Astrocyte (in vitro differentiated cells and primary cell): ENCODE measurements around the gene EPHB1. TPM values are rescaled to one million over a fixed set of nuclear protein-coding genes. Genes with fewer than 3 reads are reported as not detected.

ENCODE experiments used
- DNase-seq: peaks from one replicate; pipeline ENCODE4 v3.0.0-alpha.2; 2010; ENCODE audit warnings: low read depth
- FAIRE-seq: peaks from 2 replicates; lab custom pipeline; 2011; peaks lifted over from hg19 to GRCh38; lab: Jason Lieb, UNC
- H2AFZ ChIP-seq: 2 replicates; pipeline ENCODE4 v1.6.0; 2012; ENCODE audit warnings: low read depth, low read length, inconsistent platforms
- H3K27ac ChIP-seq: 2 replicates; pipeline ENCODE4 v1.5.1; 2011; ENCODE audit warnings: low read depth, low read length, inconsistent platforms
- H3K27me3 ChIP-seq: 2 replicates; pipeline ENCODE4 v1.6.0; 2011; ENCODE audit warnings: low read length, inconsistent platforms; ENCODE audit not compliant: insufficient read depth
- H3K36me3 ChIP-seq: 2 replicates; pipeline ENCODE4 v1.5.1; 2011; ENCODE audit warnings: low read length, inconsistent platforms; ENCODE audit not compliant: insufficient read depth
- H3K4me1 ChIP-seq: 2 replicates; pipeline ENCODE4 v1.5.1; 2011; ENCODE audit warnings: low read length, inconsistent platforms; ENCODE audit not compliant: insufficient read depth
- H3K4me2 ChIP-seq: 2 replicates; pipeline ENCODE4 v1.6.0; 2012; ENCODE audit warnings: low read length, inconsistent platforms
- H3K4me3 ChIP-seq: 2 replicates; pipeline ENCODE4 v1.5.1; 2011; ENCODE audit warnings: low read depth, mild to moderate bottlenecking, low read length, inconsistent platforms; ENCODE audit not compliant: insufficient read depth
- H3K79me2 ChIP-seq: 2 replicates; pipeline ENCODE4 v1.6.0; 2012; ENCODE audit warnings: mild to moderate bottlenecking, low read length, inconsistent platforms; ENCODE audit not compliant: insufficient read depth
- H3K9ac ChIP-seq: 2 replicates; pipeline ENCODE4 v1.6.0; 2012; ENCODE audit warnings: mild to moderate bottlenecking, low read length, inconsistent platforms
- H3K9me3 ChIP-seq: 2 replicates; pipeline ENCODE4 v1.5.1; 2012; ENCODE audit warnings: low read depth, mild to moderate bottlenecking, low read length, inconsistent platforms; ENCODE audit not compliant: insufficient read depth
- H4K20me1 ChIP-seq: 2 replicates; pipeline ENCODE4 v1.6.0; 2012; ENCODE audit warnings: low read length, inconsistent platforms; ENCODE audit not compliant: insufficient read depth
- H3K27ac Mint-ChIP-seq: one replicate; pipeline ENCODE4 v1.8.0; 2021; ENCODE audit warnings: mild to moderate bottlenecking, mixed read lengths; ENCODE audit not compliant: unreplicated experiment
- H3K27me3 Mint-ChIP-seq: one replicate; pipeline ENCODE4 v1.8.0; 2021; ENCODE audit warnings: low read depth, mixed read lengths; ENCODE audit not compliant: unreplicated experiment
- H3K36me3 Mint-ChIP-seq: one replicate; pipeline ENCODE4 v1.8.0; 2021; ENCODE audit warnings: low read depth, mixed read lengths; ENCODE audit not compliant: unreplicated experiment
- H3K4me1 Mint-ChIP-seq: one replicate; pipeline ENCODE4 v1.8.0; 2021; ENCODE audit warnings: low read depth, mixed read lengths; ENCODE audit not compliant: unreplicated experiment
- H3K4me3 Mint-ChIP-seq: one replicate; pipeline ENCODE4 v1.8.0; 2021; ENCODE audit warnings: mild to moderate bottlenecking, moderate library complexity, mixed read lengths; ENCODE audit not compliant: unreplicated experiment
- H3K9me3 Mint-ChIP-seq: one replicate; pipeline ENCODE4 v1.8.0; 2021; ENCODE audit warnings: mild to moderate bottlenecking, mixed read lengths; ENCODE audit not compliant: unreplicated experiment
- EZH2 ChIP-seq: IDR thresholded peaks from 2 replicates; pipeline ENCODE4 v1.6.1; 2012; ENCODE audit warnings: mild to moderate bottlenecking, low read length, inconsistent platforms; ENCODE audit not compliant: insufficient read depth
- total RNA-seq: library from RNA; stranded (reverse); gene quantifications from 2 replicates; pipeline ENCODE4 v1.2.1, GENCODE V29; 2021
- TF ChIP-seq, protein P1 (sequence below): IDR thresholded peaks from 2 replicates; pipeline ENCODE4 v1.5.1; 2011; ENCODE audit warnings: low read depth, mild to moderate bottlenecking, inconsistent platforms, low read length, moderate library complexity; ENCODE audit not compliant: insufficient read depth

Gene EPHB1
- total RNA-seq, 1 donor from 2014 or later = 4.1 TPM

DNA sequence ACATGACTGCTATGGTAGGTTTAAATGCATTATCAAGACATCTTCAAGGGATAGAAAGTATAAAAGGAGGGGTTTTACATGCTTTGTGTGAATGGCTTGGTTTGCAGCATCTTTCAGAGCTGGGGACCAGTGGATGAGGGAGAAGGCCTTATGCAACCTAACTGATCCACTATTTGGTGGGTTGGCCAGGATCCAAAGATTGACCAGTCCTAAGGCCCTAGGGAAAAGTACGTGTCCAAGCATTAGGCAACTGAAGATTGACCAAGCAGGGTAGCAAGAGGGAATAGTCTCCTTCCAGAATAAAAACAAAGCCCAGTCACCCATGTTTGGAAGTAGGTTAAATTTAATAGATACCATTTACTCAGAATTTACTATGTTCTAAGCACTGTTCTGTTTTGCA, 509.3 kb downstream of the EPHB1 start:
- H3K4me3 Mint-ChIP-seq = no peak overlapping the region
- no peaks in the 10 kb centered on the region for H3K36me3 Mint-ChIP-seq
- no peak overlapping the region for H3K27ac ChIP-seq
- peaks cover 10% of the 10 kb centered on the region for H3K27me3 Mint-ChIP-seq
- H4K20me1 ChIP-seq = no peaks in the 10 kb centered on the region
- DNase-seq (no peak), FAIRE-seq (no peak)
- no peak overlapping the region for H3K4me3 ChIP-seq
- H3K4me1 Mint-ChIP-seq = no peaks in the 10 kb centered on the region
- no peaks in the 10 kb centered on the region for H3K36me3 ChIP-seq
- H3K9me3 Mint-ChIP-seq = peaks cover 5% of the 10 kb centered on the region
- H3K9ac ChIP-seq = no peak overlapping the region
- H3K27ac Mint-ChIP-seq = no peak overlapping the region
- H3K27me3 ChIP-seq = no peaks in the 10 kb centered on the region
- no peaks in the 10 kb centered on the region for H3K79me2 ChIP-seq
- no peak for TF ChIP-seq EZH2
- TF ChIP-seq, protein P1, sequence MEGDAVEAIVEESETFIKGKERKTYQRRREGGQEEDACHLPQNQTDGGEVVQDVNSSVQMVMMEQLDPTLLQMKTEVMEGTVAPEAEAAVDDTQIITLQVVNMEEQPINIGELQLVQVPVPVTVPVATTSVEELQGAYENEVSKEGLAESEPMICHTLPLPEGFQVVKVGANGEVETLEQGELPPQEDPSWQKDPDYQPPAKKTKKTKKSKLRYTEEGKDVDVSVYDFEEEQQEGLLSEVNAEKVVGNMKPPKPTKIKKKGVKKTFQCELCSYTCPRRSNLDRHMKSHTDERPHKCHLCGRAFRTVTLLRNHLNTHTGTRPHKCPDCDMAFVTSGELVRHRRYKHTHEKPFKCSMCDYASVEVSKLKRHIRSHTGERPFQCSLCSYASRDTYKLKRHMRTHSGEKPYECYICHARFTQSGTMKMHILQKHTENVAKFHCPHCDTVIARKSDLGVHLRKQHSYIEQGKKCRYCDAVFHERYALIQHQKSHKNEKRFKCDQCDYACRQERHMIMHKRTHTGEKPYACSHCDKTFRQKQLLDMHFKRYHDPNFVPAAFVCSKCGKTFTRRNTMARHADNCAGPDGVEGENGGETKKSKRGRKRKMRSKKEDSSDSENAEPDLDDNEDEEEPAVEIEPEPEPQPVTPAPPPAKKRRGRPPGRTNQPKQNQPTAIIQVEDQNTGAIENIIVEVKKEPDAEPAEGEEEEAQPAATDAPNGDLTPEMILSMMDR = no peak
- no peak overlapping the region for H3K4me2 ChIP-seq
- H3K4me1 ChIP-seq = no peaks in the 10 kb centered on the region
- H2AFZ ChIP-seq = no peak overlapping the region
- no peaks in the 10 kb centered on the region for H3K9me3 ChIP-seq

Other genes with a start within 250 kb of the EPHB1 start
- 0.11 TPM in 1 of 2 replicates, not detected in the other for gene KY, start 144.2 kb upstream of the EPHB1 start, total RNA-seq